ENCODE data around the gene DNAJC8.

Gene DNAJC8

GRCh38 chr1:28247612-28248272, 14.9 kb upstream of the DNAJC8 start:
- H3K4me3 ChIP-seq = peak overlapping the region; percentile 25 to 72 (median 66); a peak in 16 of 20 replicates
- peak overlapping the region; percentile 68 to 90 (median 85) for H3K9ac ChIP-seq
- H3K4me1 ChIP-seq = peaks cover 74 to 89% (median 83%) of the 10 kb centered on the region in 10 experiments
- no peaks in the 10 kb centered on the region for H3K9me3 ChIP-seq (replicated peaks in 1 of 11)
- peaks cover 0 to 8% (median 0%) of the 10 kb centered on the region in 11 experiments; a peak in 2 of 22 replicates for H3K36me3 ChIP-seq
- no peaks in the 10 kb centered on the region for H4K20me1 ChIP-seq
- peak overlapping the region; percentile 72 to 95 (median 87) for H3K4me2 ChIP-seq
- H3K27me3 ChIP-seq = no peaks in the 10 kb centered on the region
- no peak for TF ChIP-seq Cebpa-rat (IDR thresholded peaks at IDR 0.05)
- peak overlapping the region; percentile 66 to 94 (median 89) for H3K27ac ChIP-seq

GRCh38 chr1:28246427-28246832, 13.6 kb upstream of the DNAJC8 start:
- Histone ChIP-seq H3K27me3 (no peaks in the 10 kb centered on the region), H3K36me3 (peaks cover 0 to 17% (median 4%) of the 10 kb centered on the region in 11 experiments; a peak in 5 of 22 replicates), H4K20me1 (no peaks in the 10 kb centered on the region), H3K9me3 (replicated peaks in 1 of 11) (no peaks in the 10 kb centered on the region), H3K27ac (peak overlapping the region; percentile 61 to 94 (median 89)), H3K4me1 (peaks cover 81 to 92% (median 86%) of the 10 kb centered on the region in 10 experiments), H3K9ac (peak overlapping the region; percentile 76 to 90 (median 85)), H3K4me3 (peak overlapping the region; percentile 59 to 75 (median 68)), H3K4me2 (peak overlapping the region; percentile 68 to 95 (median 80))
- peak in 9 of 11 experiments; percentile 32 to 97 (median 91); a peak in 17 of 22 replicates for TF ChIP-seq Cebpa-rat (IDR thresholded peaks at IDR 0.05)

GRCh38 chr1:28244549-28245251, 11.9 kb upstream of the DNAJC8 start:
- Histone ChIP-seq H3K36me3 (peaks cover 0 to 34% (median 13%) of the 10 kb centered on the region in 11 experiments; a peak in 14 of 22 replicates), H3K4me3 (peak overlapping the region in 4 of 10 experiments; percentile 29 to 75 (median 70); a peak in 8 of 20 replicates), H4K20me1 (no peaks in the 10 kb centered on the region), H3K9ac (peak overlapping the region in 10 of 11 experiments; percentile 27 to 65 (median 46); a peak in 18 of 22 replicates), H3K4me1 (peaks cover 67 to 78% (median 71%) of the 10 kb centered on the region in 10 experiments), H3K4me2 (peak overlapping the region; percentile 68 to 95 (median 79)), H3K27me3 (no peaks in the 10 kb centered on the region), H3K9me3 (replicated peaks in 1 of 11) (no peaks in the 10 kb centered on the region), H3K27ac (peak overlapping the region in 10 of 11 experiments; percentile 54 to 91 (median 87); a peak in 21 of 22 replicates)
- TF ChIP-seq Cebpa-rat (IDR thresholded peaks at IDR 0.05) = no peak

- Histone ChIP-seq H4K20me1 (no peaks in the 10 kb centered on the region), H3K4me2 (peak overlapping the region; percentile 68 to 95 (median 79)), H3K36me3 (peaks cover 0 to 43% (median 16%) of the 10 kb centered on the region in 11 experiments; a peak in 16 of 22 replicates), H3K27me3 (no peaks in the 10 kb centered on the region), H3K4me3 (peak overlapping the region in 4 of 10 experiments; percentile 14 to 75 (median 70); a peak in 5 of 20 replicates), H3K4me1 (peaks cover 58 to 69% (median 62%) of the 10 kb centered on the region in 10 experiments), H3K27ac (peak overlapping the region in 10 of 11 experiments; percentile 54 to 91 (median 87); a peak in 19 of 22 replicates), H3K9ac (peak overlapping the region in 10 of 11 experiments; percentile 13 to 65 (median 46); a peak in 11 of 22 replicates), H3K9me3 (replicated peaks in 1 of 11) (no peaks in the 10 kb centered on the region)
- TF ChIP-seq Cebpa-rat (IDR thresholded peaks at IDR 0.05) = peak in 8 of 11 experiments; percentile 30 to 71 (median 54); a peak in 11 of 22 replicates
Measured at GRCh38 chr1:28243685-28244311, 11.0 kb upstream of the DNAJC8 start.

- H3K36me3 ChIP-seq = peaks cover 8 to 62% (median 28%) of the 10 kb centered on the region in 11 experiments; a peak in 18 of 22 replicates
- no peak for TF ChIP-seq Cebpa-rat (IDR thresholded peaks at IDR 0.05)
- no peaks in the 10 kb centered on the region for H3K9me3 ChIP-seq (replicated peaks in 1 of 11)
- peak overlapping the region in 8 of 11 experiments; percentile 2 to 92 (median 63); a peak in 10 of 22 replicates for H3K4me2 ChIP-seq
- H3K9ac ChIP-seq = no peak overlapping the region
- no peaks in the 10 kb centered on the region; a peak in 1 of 22 replicates for H4K20me1 ChIP-seq
- no peak overlapping the region for H3K4me3 ChIP-seq
- H3K27ac ChIP-seq = no peak overlapping the region
- H3K27me3 ChIP-seq = no peaks in the 10 kb centered on the region
- peaks cover 56 to 72% (median 64%) of the 10 kb centered on the region in 10 experiments for H3K4me1 ChIP-seq
Measured at GRCh38 chr1:28241638-28242241, 8.9 kb upstream of the DNAJC8 start.

- H3K4me3 ChIP-seq = no peak overlapping the region
- no peak overlapping the region for H3K9ac ChIP-seq
- no peak overlapping the region for H3K27ac ChIP-seq
- peaks cover 52 to 69% (median 60%) of the 10 kb centered on the region in 10 experiments for H3K4me1 ChIP-seq
- H3K27me3 ChIP-seq = no peaks in the 10 kb centered on the region
- H3K36me3 ChIP-seq = peaks cover 8 to 62% (median 28%) of the 10 kb centered on the region in 11 experiments; a peak in 18 of 22 replicates
- no peaks in the 10 kb centered on the region for H3K9me3 ChIP-seq (replicated peaks in 1 of 11)
- no peak overlapping the region for H3K4me2 ChIP-seq
- H4K20me1 ChIP-seq = no peaks in the 10 kb centered on the region; a peak in 1 of 22 replicates
- no peak for TF ChIP-seq Cebpa-rat (IDR thresholded peaks at IDR 0.05)
Measured at GRCh38 chr1:28240024-28240423, 7.2 kb upstream of the DNAJC8 start.

GRCh38 chr1:28239004-28239403, 6.2 kb upstream of the DNAJC8 start:
- Histone ChIP-seq H3K4me2 (no peak overlapping the region), H3K4me1 (peaks cover 43 to 64% (median 54%) of the 10 kb centered on the region in 10 experiments), H3K9ac (no peak overlapping the region), H3K36me3 (peaks cover 8 to 62% (median 28%) of the 10 kb centered on the region in 11 experiments; a peak in 18 of 22 replicates), H3K9me3 (replicated peaks in 1 of 11) (no peaks in the 10 kb centered on the region), H4K20me1 (no peaks in the 10 kb centered on the region; a peak in 1 of 22 replicates), H3K27ac (no peak overlapping the region), H3K4me3 (no peak overlapping the region), H3K27me3 (no peaks in the 10 kb centered on the region)
- TF ChIP-seq Cebpa-rat (IDR thresholded peaks at IDR 0.05) = no peak
